Pulmonary artery endothelial cell (primary cell): ENCODE measurements around the gene XBP1. TPM values are rescaled to one million over a fixed set of nuclear protein-coding genes. Genes with fewer than 3 reads are reported as not detected.
"Not testable (repeated sequence)": the region's sequence is repeated elsewhere in the genome, so short reads cannot be mapped to it uniquely, and the experiment has no call there.

Source experiments
- DNase-seq: peaks from one replicate; pipeline ENCODE4 v3.0.0-alpha.2; 2011; ENCODE audit warnings: low read depth, low spot score
- total RNA-seq: library from RNA; depleted of rRNA; stranded (reverse); fragments of >200 nt; gene quantifications from 2 replicates; pipeline ENCODE4 v1.2.3, GENCODE V29; 2014

Gene XBP1
- total RNA-seq, 1 donor from 2014 or later: 127 TPM

GRCh38 chr22:28793976-28794584 lies 6.3 kb downstream of the XBP1 start:
- DNase-seq: no peak

GRCh38 chr22:28792491-28793383 lies 7.6 kb downstream of the XBP1 start:
- no peak for DNase-seq

- DNase-seq: no peak
Measured at GRCh38 chr22:28791841-28792490, 8.4 kb downstream of the XBP1 start.

GRCh38 chr22:28791124-28791523 lies 9.2 kb downstream of the XBP1 start:
- DNase-seq: no peak

- DNase-seq: no peak
Measured at GRCh38 chr22:28788601-28789000, 11.8 kb downstream of the XBP1 start.

GRCh38 chr22:28783786-28784671 lies 16.3 kb downstream of the XBP1 start:
- no peak for DNase-seq

GRCh38 chr22:28780296-28780695 lies 20.1 kb downstream of the XBP1 start:
- no peak for DNase-seq

GRCh38 chr22:28779833-28780232 lies 20.5 kb downstream of the XBP1 start:
- no peak for DNase-seq

- DNase-seq: no peak
Measured at GRCh38 chr22:28774378-28774777, 26.0 kb downstream of the XBP1 start.

GRCh38 chr22:28773461-28773867 lies 26.9 kb downstream of the XBP1 start:
- no peak for DNase-seq

- no peak for DNase-seq
Measured at GRCh38 chr22:28772633-28773460, 27.5 kb downstream of the XBP1 start, which contains the start of gene CCDC117. CCDC117 (plus strand) TSS chr22:28772695; CDS start chr22:28772850, 155 bp downstream.

- no peak for DNase-seq
Measured at GRCh38 chr22:28771195-28771791, 29.1 kb downstream of the XBP1 start.

- no peak for DNase-seq
Measured at GRCh38 chr22:28769394-28770085, 30.8 kb downstream of the XBP1 start.

- DNase-seq: no peak
Measured at GRCh38 chr22:28768701-28769393, 31.5 kb downstream of the XBP1 start.

- DNase-seq: no peak
Measured at GRCh38 chr22:28766628-28767027, 33.7 kb downstream of the XBP1 start.

- DNase-seq: not testable (repeated sequence)
Measured at GRCh38 chr22:28762000-28762399, 38.4 kb downstream of the XBP1 start.

- no peak for DNase-seq
Measured at GRCh38 chr22:28761449-28761755, 39.0 kb downstream of the XBP1 start.

- DNase-seq: no peak
Measured at GRCh38 chr22:28759861-28760560, 40.4 kb downstream of the XBP1 start.
